ENCODE data around the gene SLC25A22.

The SLC25A22 gene

GRCh38 chr11:770642-771616 lies 27.2 kb downstream of the SLC25A22 start:
- no peak for DNase-seq

DNA sequence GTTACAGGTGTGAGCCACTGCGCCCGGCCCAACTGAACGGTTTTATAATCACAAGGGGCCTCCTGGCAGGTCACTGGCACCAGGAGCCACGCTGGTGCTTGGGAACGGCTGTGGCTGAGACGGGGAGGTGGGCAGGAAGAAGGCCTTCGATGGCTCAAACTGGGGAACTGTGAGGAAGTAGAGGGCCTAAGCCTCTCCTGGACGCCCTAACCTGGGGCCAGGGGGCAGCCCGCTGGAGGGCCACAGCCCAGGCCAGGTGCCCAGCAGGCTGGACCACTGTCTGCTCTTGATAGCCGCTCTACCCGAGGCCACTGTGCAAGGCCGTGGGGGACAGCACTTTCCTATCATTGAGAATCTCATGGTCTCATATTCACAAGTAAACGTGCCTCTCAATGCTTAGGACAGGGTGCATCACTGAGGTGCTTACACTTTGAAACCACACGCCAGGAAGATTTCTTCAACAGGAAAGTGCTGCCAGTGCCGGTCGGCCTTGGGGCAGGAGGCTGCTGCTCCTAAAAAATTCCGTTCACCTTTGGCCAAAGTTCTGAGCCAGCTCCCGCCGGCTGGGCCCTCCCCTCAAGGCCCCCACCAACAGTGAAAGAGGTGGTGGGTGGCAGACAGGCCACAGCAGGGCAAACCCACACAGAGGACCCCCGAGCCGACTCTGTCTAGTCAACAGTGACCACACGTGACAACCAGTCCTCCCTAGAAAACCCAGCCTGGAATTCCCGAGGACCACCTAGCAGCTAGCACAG lies 28.0 kb downstream of the SLC25A22 start:
- DNase-seq = no peak

DNA sequence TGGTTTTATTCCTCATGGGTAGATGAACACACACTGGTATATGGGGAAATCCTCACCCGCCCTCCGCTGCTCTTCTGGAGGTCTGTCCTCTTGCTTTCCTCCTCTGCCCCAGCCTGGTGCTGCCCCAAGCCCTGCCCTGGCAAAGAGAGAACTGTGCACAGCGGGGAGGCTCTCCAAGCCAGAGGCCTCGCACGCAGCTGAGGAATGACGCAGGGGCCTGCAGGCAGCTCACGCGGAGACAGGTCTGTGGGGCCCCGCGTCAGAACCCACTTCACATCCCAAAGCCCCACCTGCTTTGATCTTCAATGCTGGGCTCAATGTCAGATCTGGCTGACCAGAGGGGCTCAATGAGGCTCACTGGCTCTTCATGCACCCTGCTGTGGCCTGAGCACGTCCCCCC lies 30.8 kb downstream of the SLC25A22 start:
- no peak for DNase-seq

DNA sequence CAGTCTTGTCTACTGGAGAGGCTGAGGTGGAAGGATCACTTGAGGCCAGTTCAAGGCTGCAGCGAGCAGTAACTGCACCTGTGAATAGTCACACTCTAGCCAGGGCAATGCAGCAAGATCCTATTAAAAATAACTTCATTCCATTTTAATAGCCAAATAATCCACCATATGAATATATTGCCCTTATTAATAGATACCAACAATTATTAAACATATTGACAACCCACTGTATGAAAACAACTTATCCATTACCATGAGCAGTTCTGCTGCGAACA lies 31.2 kb downstream of the SLC25A22 start:
- no peak for DNase-seq

GRCh38 chr11:766106-766935 lies 31.8 kb downstream of the SLC25A22 start:
- DNase-seq = no peak

- no peak for DNase-seq
These were observed 32.3 kb downstream of the SLC25A22 start for GRCh38 chr11:765802-766091.

DNA sequence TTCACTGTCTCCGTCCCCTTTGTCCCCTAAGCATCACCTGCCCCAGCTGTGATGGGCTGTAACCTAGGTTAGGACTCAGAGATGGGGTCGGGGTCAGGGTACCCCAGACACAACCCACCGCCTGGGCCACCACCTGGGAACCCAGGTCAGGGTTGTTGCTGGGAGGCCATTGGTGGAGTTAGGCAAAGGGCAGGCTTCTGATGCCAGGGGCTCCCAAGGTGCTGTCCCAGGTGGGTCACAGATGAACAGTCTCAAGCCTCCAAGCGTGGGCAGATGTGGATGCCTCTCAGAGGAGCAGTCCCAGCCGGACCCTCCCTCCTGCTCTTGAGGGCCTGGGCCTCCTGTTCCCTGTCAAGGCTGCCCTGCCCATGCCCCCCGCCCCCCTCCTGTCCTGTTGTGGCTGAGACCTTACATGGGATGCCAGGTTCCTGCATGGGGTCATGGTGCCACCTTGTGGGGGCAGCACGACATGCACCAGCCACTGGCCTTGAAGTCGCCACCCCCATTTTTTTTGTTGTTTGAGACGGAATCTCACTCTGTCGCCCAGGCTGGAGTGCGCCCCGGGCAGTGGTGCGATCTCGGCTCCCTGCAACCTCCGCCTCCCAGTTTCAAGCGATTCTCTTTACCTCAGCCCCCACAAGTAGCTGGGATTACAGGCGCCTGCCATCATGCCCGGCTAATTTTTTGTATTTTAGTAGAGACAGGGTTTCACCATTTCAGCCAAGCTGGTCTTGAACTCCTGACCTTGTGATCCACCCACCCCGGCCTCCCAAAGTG lies 32.9 kb downstream of the SLC25A22 start:
- peak; percentile 87 for DNase-seq

DNA sequence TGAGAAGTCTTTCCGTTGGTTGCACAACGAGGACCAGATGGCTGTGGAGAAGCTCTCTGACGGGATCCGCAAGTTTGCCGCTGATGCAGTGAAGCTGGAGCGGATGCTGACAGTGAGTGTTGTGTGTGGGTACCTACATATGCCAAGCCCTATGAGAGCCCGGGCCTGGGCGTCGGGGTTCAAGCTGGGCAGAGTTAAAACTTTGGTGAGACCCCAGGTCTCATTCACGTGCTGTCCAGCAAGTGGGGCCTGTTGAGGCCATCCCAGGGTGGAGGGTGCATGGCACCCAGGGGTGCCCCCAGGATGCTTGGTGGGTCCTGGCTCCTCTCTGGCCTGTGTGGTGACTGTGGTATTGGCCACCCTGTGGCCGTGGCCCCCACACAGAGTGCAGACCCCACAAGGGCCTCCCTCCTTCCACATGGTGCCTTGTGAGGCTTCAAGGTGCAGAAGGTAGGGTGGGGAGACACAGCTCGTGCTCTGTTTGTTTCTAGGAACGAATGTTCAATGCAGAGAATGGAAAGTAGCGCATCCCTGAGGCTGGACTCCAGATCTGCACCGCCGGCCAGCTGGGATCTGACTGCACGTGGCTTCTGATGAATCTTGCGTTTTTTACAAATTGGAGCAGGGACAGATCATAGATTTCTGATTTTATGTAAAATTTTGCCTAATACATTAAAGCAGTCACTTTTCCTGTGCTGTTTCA lies 33.6 kb downstream of the SLC25A22 start:
- DNase-seq = no peak

DNA sequence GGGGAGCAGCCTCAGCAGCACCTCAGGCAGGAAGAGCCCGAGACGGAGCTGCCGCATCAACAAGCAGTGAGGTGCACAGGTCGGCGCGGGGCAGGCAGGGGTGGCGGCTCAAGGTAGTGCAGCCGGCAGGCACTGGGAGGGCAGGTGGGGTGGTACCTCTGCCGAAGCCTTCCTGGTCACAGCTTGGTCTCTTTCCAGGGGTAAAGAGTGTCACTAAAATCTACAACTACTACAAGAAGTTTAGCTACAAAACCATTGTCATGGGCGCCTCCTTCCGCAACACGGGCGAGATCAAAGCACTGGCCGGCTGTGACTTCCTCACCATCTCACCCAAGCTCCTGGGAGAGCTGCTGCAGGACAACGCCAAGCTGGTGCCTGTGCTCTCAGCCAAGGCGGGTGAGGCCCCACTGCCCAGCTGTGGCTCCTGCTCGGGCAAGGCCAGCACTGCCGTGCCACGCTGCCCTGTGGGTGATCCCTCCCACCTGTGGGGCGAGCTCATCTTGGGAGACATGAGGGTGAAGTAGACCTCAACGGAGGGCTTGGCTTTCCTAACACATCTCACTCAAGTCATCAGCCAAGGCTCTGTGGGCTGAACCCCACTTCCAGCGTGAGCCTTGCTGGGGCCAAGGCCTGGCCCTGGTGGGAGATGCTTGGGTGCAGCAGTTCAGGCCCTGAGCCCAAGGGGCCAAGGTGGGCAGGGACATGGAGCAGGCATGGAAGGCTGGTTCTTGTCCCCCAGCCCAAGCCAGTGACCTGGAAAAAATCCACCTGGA lies 34.3 kb downstream of the SLC25A22 start:
- DNase-seq = no peak

DNA sequence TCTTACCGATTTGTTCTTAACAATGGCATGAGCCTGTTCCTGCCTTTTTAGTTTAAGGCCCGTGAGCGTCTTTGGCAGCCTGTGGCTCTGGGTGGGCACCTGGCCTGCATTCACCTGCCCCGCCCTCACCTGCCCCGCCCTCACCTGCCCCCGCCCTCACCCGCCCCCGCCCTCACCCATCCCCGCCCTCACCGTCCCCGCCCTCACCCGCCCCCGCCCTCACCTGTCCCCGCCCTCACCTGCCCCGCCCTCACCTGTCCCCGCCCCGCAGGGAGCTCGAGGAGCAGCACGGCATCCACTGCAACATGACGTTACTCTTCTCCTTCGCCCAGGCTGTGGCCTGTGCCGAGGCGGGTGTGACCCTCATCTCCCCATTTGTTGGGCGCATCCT lies 35.0 kb downstream of the SLC25A22 start:
- no peak for DNase-seq

DNA sequence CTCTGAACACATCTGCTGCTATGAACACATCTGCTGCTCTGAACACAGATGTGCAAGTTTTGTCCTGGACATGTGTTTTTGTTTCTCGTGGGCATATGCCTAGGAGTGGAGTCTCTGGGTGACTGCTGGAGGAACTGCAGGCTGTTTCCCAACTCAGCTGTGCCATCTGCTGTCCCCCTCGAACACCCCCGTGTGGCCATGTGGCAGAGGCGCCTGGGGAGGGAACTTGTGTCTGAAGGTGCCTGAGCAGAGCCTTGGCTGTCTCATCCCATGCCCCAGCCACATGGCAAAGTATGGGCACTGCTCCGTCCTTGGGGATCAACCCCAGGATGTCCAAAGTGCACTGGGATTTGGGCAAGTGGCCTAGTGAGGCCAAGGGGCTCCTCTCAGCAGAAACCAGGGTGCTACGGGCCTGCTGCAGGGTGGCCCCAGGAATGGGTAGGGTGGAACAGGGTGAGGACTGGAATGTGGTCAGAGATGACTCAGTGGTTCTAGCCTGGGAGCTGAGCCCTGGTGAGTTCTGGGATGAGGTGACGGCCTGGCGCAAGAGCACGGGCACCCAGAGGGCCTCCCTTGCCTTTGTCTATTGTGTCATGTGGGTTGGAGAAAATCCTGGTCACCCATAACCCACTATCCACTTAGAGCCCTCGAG lies 35.5 kb downstream of the SLC25A22 start:
- DNase-seq = peak; percentile 81

- DNase-seq = no peak
These were observed 36.5 kb downstream of the SLC25A22 start for GRCh38 chr11:761526-762108.

DNA sequence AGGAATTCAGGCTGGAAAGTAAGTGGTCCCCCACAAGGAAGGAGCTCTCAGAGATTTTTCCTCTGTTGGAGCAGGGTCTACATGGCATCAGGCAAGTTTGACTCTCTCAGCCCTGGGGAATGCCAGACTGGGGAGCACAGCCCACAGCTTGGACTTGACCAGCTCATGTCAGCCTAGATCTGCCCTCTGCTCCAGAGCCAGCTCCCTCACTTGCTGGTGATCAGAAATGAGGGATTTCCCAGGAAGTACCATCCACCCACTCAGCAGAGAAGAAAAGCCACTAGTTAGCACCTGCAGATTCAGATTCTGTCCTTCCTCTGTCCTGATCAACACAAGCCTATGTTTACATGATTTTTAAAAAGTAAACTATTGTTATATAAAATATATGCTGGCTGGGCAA lies 37.8 kb downstream of the SLC25A22 start:
- DNase-seq = no peak

- peak; percentile 80 for DNase-seq
These were observed 48.4 kb downstream of the SLC25A22 start for GRCh38 chr11:749731-750130.

DNA sequence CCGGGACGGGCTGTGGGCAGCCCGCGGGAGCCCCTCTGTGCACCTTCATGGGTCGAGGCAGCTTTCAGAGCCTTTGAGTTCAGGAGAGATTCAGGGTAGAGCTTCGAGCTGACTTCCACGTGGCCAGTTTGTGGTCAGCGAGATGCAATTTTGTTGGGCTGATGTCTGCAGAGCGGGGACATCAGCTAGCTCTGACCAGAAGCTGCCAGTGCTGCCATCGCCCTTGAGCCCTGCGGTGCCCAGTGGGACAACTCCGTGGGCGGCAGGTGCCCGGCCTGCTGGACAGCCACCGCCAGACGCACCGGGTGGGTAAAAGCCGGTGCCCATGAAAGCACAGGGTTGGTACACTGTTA lies 50.1 kb downstream of the SLC25A22 start:
- DNase-seq = peak; percentile 55

GRCh38 chr11:747158-748006 lies 50.7 kb downstream of the SLC25A22 start, which contains the start of gene TALDO1:
Gene TALDO1 (plus strand): TSS chr11:747464. CDS start chr11:747482, 18 bp downstream.
- peak; percentile 95 for DNase-seq

GRCh38 chr11:746289-747157 lies 51.6 kb downstream of the SLC25A22 start:
- peak; percentile 60 for DNase-seq

DNA sequence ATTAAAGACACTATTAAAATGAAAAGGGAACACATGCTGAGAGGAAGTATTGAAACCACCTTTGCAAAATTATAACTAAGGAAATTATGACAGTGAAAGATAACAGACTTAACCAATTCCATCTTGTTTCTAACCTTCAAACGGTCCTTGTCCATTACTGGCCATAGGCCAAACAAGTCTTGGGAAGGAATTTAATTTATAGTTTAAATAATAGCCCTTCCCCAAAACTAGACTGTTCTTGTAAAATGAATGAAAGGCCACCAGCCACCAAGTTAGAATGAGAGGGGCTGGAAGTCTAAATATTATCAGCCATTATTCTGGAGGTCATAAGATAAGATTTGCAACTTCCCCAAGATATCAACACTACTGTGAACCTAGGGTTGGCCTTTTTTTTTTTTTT lies 52.7 kb downstream of the SLC25A22 start:
- peak; percentile 56 for DNase-seq

All from hematopoietic multipotent progenitor cell treated with erythropoietin and hydrocortisone succinate and interleukin-3 and kit ligand, for 6 days (in vitro differentiated cells).